Neural progenitor cell (in vitro differentiated cells): Measurements from ENCODE around the gene RASAL3.

Experiments
- EZH2 ChIP-seq: fragments of 200-600 bp; sonication (generic); IDR thresholded peaks from 2 replicates; pipeline ENCODE4 v1.6.1; 2017; ENCODE audit warnings: antibody characterized with exemption, mild to moderate bottlenecking, moderate library complexity
- EZH2phosphoT487 ChIP-seq: fragments of 200-600 bp; sonication (generic); IDR thresholded peaks from 2 replicates; pipeline ENCODE4 v1.6.1; 2017; ENCODE audit warnings: antibody characterized with exemption
- TF ChIP-seq, protein P1 (sequence below): fragments of 200-600 bp; sonication (generic); IDR thresholded peaks from 2 replicates; pipeline ENCODE4 v1.5.1; 2017; ENCODE audit warnings: antibody characterized with exemption, mild to moderate bottlenecking

DNA sequence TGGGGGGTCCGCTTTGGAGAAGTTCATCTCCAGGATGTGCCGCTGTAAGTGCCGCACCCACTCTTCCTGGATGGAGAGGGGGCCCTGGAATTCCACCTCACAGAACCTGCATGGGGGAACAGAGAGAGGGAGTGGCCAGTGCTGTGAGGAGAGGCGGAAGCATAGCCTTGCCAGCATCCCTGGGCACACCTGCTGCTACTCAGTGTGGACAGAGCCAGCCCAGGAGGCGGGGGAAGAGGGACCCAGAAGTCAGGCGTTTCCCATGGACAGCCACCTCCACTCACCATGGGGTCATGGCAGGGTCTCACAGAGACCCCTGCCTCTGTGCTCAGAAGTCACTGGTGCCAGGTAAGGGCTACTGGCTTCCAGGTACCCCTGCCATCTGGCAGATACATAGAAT is 41.2 kb downstream of the RASAL3 start:
- TF ChIP-seq, protein P1, sequence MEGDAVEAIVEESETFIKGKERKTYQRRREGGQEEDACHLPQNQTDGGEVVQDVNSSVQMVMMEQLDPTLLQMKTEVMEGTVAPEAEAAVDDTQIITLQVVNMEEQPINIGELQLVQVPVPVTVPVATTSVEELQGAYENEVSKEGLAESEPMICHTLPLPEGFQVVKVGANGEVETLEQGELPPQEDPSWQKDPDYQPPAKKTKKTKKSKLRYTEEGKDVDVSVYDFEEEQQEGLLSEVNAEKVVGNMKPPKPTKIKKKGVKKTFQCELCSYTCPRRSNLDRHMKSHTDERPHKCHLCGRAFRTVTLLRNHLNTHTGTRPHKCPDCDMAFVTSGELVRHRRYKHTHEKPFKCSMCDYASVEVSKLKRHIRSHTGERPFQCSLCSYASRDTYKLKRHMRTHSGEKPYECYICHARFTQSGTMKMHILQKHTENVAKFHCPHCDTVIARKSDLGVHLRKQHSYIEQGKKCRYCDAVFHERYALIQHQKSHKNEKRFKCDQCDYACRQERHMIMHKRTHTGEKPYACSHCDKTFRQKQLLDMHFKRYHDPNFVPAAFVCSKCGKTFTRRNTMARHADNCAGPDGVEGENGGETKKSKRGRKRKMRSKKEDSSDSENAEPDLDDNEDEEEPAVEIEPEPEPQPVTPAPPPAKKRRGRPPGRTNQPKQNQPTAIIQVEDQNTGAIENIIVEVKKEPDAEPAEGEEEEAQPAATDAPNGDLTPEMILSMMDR = no peak
- no peak for TF ChIP-seq EZH2phosphoT487
- no peak for TF ChIP-seq EZH2
